HG03280 (cell line): ENCODE results near the gene XRN2.

Source experiments
- ATAC-seq: cut with Tn5 transposase; IDR thresholded peaks from one replicate; pipeline ENCODE4 v1.9.1; 2021; ENCODE audit warnings: mild to moderate bottlenecking, moderate library complexity; ENCODE audit not compliant: unreplicated experiment

Gene XRN2

DNA sequence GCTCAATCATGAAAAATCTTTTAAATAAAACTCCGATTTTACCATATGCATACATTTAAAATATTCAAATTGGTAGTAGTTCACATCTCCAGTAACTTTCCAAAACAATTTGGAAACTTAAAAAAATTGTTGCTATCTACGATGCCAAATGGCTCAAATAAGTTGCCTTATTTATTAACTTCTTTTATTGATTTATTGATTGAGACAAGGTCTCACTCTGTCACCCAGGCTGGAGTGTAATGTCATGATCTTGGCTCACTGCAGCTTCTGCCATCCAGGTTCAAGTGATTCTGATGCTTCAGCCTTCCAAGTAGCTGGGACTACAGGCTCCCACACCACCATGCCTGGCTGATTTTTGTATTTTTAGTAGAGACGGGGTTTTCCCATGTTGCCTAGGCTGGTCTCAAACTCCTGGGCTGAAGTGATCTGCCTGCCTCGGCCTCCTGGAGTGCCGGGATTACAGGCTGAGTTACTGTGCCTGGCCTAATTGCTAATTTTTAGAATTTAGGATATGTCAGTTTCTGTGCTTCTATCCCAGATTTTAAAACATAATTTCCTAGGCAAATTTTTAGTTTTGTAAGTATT is 81.3 kb downstream of the XRN2 start:
- ATAC-seq, result no peak

GRCh38 chr20:21386111-21386510 is 83.0 kb downstream of the XRN2 start:
- no peak for ATAC-seq

DNA sequence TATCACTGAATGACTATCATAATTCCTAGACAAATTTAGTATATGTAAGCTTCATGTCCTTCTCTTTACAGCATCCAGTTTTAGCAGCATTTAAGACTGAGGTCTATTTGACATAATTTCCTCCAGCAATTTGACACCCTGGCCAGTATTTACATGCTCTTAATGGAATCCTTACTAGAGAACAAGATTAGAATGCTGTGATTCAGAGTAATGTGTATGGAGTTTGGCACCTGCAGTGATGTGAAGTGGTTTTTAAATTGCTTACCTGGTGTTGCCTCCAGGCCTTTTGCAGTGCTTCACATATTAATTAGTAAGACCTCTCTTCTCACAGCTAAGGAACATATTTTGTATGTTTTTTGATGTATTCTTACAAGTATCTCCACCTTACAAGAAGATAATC is 84.4 kb downstream of the XRN2 start:
- no peak for ATAC-seq

- ATAC-seq, result no peak
These were observed 85.4 kb downstream of the XRN2 start for GRCh38 chr20:21388566-21388965.

DNA sequence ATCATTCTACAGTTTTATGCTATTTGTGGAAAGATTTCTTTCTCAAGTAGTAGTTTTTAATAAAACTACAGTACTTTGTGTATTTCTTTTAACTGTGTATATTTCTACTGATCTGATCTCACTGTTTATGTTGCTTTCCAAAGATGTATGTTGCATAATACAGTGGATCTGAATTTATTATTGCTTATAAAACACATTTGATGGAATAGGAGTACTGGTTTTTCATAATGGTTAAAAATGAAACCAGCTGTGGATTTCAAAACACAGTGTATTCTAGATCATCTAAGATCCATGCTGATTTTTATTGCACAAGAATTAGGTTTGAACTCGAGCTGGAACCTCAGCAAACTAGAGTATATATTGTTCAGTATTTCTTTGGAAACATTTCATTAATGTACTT is 86.2 kb downstream of the XRN2 start:
- no peak for ATAC-seq

DNA sequence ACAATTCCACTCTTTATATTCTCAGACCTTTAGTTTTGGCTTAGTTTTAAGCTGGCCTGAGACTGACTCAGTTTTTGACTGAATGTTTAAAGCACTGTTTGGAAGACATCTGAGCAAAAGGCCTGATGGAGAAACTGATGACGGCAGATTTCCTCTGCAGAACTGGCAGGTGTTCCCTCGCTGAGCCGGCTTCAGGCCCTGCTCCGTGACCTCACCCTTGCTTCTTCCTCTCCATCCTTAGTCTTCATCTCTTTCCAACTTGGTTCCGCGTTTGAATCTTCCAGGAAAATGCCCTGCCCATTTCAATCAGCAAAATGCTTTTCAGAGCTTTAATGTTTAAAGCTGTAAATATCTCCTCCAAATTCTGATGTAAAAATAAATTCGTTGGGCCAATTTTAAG is 87.6 kb downstream of the XRN2 start:
- ATAC-seq, result no peak

DNA sequence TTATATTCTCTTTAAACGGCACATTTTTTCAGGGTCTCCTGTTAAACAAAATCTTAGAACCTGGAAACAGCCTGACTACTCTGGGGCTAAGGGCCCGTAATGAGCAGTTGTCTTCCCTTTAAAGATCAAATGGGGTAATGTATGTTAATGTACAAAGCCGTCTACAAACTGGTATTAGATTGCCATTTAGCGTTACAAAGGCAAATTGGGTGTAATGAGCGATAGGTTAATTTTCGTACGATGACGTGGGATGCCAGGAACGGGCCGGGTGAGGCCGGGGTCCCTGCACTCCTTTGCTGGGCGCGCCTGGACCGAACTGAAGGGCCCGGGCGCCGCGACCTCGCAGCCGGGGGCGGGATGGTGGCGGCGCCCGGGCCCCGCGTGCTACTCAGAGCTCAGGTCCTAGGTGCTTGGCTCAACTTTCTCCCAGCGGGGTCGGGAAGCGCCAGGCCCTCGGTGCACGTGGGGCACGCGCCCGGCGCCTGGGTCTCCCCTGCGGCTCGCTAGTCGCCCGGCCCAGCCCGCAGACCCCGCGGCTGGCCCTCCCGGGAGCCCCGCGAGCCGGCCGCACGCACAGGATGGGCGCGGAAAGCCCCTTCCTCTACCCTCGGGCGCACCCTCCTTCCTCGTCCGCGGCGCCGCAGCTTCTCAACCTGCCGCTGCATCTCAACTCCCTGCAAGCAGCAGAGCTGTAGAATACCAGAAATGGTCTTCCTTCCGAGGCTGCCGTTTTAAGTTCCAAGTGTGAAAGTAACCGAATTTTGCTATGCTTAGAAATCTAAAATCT is 88.2 kb downstream of the XRN2 start:
- no peak for ATAC-seq

- no peak for ATAC-seq
These were observed 88.8 kb downstream of the XRN2 start for GRCh38 chr20:21391972-21392352.

DNA sequence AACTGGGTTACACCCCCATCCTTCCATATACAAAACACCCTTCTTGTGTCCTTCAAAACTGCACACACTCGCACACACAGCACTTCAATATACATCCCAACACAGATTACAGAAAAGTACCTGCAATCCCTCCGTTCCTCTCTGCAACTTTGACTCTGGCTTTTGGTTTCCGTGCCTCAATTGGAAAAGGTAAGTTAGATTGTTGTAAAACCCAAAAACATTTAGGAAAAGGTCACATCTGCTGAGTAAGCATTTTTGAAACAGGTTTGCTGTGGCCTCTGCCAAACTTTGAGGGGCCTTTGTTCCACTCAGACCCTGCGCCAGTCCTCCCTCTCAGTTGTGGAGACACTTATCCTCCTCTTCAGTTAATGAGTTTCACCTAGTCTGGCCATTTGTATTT is 90.0 kb downstream of the XRN2 start:
- no peak for ATAC-seq

DNA sequence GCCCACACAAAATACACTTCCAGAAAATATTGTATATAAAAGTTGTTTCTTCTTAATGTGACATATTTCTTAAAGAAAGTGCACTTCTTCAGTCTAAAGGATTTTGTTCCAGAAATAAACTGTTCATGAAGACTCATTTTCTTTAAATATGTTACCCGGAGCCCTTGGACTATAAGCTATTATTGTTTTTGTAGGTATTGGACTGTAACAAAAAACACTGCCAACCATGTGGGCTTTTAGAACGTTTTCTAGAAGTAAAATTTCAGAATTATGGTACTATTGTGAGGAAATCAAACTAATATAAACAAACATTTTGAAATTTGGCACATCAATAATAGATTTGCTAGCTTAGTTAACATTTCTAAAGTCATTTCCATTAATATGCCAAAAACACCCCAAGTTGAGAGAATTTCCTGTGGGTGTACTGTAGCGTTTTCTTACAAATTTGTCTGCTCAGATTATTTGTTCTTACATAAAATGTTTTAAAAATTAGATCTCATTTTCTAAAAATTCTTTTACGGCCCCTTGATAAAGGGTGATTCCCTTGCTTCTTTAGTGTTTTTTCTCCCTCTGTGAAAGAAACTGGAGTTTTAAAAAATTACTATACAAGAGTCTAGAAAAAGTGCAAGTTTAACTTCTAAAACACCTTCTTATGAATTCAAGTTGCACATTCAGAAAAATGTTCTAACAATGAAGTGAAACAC is 90.8 kb downstream of the XRN2 start:
- no peak for ATAC-seq

DNA sequence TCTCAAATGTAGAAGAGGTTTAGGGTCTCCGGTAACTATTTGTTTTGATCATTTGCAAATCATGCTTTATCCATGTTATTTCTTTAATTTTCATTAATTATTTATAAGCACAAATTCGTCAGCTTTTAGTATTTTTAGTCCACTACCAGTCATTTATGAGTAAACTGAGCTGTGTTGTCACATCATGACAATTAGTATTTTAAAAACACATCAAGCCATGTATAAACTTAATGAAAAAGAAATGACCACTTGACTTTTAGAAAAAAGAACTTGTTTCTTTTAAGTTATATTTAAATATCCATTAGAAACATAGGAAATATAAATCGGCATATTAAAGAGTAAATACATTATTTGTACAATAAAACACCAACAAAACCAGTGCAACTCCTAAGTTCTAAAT is 91.4 kb downstream of the XRN2 start:
- ATAC-seq, result no peak

DNA sequence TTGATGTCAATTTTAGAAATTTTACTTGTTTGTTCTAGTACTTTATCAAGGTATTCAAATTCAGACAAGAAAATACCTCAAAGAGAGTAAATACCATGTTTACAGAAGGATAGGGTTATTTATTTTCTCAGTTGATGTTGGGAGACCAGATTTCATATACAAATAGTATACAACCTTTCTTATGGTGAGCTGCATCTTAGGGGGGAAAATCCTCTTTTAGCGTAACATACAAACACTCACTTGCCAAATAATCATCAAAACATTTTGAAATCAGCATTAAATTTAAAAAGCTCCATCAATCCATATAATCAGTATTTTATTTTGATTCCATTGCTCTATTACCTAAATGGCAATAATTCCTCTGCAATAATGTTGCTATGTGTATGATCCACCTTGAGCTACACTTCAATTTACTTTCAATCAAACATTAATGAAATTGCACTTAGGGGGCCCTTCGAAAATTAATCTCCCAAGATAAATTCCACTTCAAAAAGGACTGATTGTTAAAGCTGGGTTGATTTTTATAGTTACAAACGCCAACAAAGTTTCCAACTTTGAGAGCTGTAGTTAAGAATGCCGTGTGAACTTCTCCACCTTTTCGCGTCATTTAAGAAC is 92.0 kb downstream of the XRN2 start:
- ATAC-seq, result no peak

DNA sequence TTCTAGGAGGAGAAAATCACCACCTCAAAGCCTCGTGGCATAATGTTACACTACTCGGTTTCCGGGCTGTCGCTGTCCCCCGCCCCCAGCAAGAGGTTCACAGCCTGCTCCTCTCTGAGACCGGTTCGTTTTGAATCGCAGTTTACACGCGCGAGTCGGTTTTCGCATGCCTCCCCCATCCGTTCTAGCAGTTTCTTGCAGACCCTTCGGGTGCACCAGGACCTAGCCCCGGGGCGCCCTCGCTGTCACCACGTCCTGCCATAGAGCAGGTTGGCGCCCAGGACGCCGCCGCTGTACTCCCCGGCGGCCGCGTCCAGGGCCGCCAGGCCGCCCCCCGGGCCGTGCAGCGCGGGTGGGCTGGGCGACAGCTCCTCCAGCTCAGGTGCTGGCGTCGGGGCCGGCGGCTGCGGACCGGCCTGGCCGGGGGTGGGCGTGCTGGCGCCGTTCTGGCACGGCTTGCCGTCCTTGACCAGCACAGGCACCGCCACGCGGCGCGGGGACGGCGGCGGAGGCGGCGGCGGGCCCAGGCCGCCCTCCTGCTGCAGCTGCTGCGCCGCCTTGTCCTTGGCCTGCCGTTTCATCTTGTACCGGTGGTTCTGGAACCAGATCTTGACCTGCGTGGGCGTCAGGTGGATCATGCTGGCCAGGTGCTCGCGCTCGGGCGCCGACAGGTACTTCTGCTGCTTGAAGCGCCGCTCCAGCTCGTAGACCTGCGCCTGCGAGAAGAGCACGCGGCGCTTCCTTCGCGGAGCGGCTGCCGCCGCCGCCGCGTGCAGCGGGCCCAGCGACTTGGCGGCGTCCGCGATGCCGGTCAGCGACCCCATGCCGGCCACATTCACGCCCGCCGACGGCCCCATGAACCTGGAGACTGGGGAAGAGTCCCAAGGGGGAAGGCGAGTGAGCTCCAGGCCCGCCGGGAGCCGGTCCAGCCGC is 92.8 kb downstream of the XRN2 start:
- ATAC-seq, result no peak

GRCh38 chr20:21396599-21397340 is 93.6 kb downstream of the XRN2 start:
- ATAC-seq, result no peak

GRCh38 chr20:21397341-21398108 is 94.4 kb downstream of the XRN2 start, which contains the start of gene NKX2-4:
Gene NKX2-4, minus strand, starts transcription at chr20:21397526. Its CDS starts 127 bp downstream, at chr20:21397399.
- ATAC-seq, result no peak

DNA sequence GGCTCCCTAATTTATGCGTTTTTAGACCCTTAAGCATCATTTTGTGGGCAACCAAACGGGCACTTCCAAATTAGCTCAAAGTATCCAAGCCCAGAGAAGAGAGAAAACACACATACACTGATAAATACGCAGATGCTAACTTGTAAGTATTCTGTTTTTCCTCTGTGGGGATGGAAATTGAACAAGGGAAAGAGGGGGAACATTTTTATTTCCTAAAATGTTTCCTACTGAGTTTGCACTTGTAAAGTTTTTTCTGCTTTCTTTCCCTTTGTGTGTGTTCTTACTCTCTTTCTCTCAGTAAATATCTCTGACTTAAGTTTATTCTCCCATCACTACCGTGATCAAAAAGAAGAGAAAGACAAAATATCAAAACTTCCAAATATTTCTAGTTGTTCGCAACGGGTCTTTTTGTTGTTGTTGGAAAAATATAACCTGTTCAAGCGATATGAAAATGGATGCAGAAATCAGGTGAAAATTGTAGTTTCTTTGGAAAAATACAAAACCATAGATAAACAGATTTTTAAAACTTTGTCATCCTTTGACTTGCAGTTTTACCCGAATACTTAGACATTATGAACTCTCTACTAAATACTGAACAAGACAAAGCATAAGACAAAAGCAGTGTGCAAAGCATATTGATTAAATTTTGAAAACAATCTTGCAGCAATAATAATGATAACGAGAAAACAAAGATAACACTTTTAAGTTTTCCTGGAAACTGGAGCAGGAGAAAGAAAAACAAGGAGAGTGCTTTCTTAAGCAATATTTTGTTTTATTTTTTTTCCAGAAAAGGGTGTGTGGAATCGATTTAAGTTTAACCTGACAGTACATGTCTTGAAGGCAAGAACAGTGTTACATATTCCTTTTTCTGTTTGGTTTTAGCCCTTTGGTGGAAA is 95.2 kb downstream of the XRN2 start:
- no peak for ATAC-seq

GRCh38 chr20:21399005-21399475 is 95.9 kb downstream of the XRN2 start:
- no peak for ATAC-seq

- no peak for ATAC-seq
These were observed 108.6 kb downstream of the XRN2 start for GRCh38 chr20:21411725-21412124.
